Activated CD8-positive, alpha-beta memory T cell treated with anti-CD3 and anti-CD28 coated beads for 4 hours (primary cell): ENCODE measurements around the gene CHP1.
"Not testable (repeated sequence)": the region's sequence is repeated elsewhere in the genome, so short reads cannot be mapped to it uniquely, and the experiment has no call there.

Source experiments
- DNase-seq, 2 donors: peaks; one replicate each; pipeline ENCODE4 v3.0.0-alpha.2; 2020; ENCODE audit warnings: low read depth in 2 of 2

Gene CHP1

DNA sequence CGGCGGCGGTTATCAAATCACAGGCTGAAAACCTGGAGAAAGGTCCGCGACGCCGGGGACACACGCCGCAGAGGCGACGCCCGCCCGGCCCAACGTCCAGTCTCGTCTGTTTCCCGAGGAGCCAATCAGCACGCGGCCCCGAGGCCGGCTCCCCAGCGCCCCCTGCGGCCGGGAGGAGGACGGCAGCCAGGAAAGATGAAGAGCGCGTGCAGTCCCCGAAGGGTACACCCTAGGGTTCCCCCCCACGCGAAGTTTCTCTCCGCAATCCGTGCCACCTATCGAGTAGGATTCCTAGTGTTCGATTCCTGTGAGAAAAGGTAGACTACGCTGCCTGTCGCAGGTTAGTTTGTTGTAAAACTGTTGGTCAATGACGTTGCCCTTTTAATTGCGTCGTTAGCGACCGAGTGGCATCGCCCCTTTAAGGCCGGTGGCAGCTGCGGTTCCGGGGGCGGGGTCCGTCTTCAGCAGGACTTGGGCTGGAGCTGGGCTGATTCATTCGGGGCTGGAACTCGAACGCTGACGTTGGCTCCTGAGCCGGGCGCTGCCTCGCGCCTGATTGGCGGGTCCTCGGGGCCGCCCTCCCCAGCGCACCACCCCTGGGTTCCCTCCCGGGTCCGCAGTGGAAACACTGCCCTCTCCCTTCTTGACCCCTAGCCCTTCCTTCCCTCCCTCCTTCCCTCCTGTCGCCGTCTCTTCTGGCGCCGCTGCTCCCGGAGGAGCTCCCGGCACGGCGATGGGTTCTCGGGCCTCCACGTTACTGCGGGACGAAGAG lies at the start of gene CHP1, which contains the start of gene EXD1:
TSS of gene CHP1 (plus strand) at position 619 of the 772 bp plus-strand sequence. CDS start at position 734, 115 bp downstream.
TSS of gene EXD1 (minus strand) at position 108 of the 772 bp plus-strand sequence. CDS start 4,182 bp downstream, outside the sequence.
- peak; percentile 90 for DNase-seq

GRCh38 chr15:41182266-41182665 lies 48.8 kb upstream of the CHP1 start:
- no peak for DNase-seq

DNA sequence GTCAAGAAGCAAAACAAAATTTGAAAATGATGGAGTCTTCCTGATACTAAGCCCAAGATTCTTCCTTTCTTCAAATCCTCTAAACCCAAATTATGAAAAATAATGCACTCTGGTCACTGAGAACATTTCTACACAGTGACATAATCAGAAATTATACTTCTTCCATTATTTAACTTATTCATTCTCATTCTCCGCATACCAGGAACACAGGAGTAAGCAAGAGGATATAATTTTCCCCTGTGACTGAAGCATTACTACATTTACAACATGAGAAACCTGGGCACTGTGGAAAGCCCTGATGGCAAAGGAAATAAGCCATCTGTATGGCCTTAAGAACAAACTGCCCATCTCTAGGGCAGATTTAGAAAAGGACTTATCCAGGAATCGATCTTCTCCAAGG lies 47.5 kb upstream of the CHP1 start:
- DNase-seq = no peak

DNA sequence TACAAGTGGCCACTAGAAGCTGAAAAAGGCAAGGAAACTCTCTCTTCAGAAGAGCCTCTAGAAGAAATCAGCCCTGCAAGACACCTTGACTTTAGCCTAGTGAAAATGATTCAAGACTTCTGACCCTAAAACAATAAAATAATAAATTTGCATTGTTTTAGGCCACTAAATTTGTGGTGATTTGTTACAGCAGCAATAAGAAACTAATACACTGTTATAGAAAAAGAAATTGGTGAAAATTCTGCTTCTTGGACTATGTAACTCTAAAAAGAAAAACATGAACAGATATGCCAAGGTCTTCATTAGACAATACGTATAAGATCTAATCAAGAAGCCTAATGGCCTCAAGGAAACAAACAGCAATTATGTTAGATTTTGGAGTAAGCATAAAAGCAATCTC lies 36.6 kb upstream of the CHP1 start:
- DNase-seq = no peak

- no peak for DNase-seq
Observed at GRCh38 chr15:41199470-41199869, 31.6 kb upstream of the CHP1 start.

- no peak for DNase-seq
Observed at GRCh38 chr15:41203395-41203794, 27.7 kb upstream of the CHP1 start.

- no peak for DNase-seq
Observed at GRCh38 chr15:41205315-41205714, 25.8 kb upstream of the CHP1 start.

DNA sequence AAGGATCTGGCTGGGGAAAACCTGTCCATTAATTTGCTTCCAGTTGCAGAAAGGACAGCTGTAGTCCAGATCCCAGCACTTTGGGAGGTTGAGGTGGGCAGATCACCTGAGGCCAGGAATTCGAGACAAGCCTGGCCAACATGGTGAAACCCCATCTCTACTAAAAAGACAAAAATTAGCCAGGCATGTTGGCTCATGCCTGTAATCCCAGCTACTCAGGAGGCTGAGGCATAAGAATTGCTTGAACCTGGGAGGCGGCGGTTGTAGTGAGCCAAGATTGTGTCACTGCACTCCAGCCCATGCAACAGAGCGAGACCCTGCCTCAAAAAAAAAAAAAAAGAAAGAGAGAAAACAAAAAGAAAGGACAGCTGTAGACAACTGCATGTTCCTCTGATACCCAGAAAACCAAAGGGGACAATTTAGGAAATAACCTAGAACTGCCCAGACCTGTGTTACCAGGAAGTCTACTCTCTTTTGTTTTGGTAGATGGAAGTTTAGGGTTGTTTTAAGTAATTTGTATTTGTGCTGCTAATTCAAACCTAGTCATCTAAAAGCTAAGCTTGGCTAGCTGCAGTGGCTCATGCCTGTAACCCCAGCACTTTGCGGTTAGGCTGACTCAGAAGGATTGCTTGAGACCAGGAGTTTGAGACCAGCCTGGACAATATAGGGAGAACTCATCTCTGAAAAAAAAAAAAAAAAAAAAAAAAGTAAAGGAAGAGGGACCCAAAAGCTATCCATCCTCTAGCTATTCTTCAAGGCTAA lies 23.2 kb upstream of the CHP1 start:
- DNase-seq = no peak

DNA sequence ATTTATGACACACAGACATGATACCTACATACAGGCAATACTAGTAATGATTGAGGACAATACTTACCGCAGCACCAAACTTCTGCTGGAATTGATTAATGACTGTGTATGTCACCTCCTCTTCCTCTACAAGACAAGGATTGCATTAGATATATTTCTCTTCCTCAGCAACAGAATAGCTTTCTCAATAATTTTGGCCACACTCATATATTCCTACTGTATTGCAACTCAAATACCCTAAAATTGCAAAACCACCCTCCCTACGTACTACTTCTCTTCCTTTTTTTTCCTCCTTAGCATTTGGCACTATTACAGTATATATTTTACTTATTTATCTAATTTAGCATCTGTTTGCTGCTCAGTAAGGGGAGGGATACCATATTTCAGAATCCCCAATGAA lies 15.4 kb upstream of the CHP1 start:
- DNase-seq = no peak

DNA sequence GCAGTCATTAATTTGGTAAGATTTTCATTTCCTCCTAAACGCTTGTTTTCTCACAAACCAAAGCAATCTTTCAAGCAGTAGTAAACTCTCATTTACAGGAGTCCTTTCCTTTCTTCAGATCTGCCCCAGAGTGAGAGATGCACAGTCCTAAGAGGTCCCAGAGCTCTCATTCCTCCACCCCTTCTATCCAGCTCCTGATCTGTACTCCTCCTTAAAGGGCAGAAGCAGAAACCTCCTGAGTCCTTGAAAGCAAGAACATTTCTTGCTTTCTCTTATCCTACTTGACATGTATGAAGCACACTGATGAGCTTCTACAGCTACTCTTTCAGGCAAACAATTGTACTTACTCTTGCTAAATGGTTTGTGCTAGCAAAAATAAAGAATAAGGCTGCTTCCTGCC lies 12.2 kb upstream of the CHP1 start:
- DNase-seq = no peak

- DNase-seq = no peak
Observed at GRCh38 chr15:41219381-41219780, 11.7 kb upstream of the CHP1 start.

- DNase-seq = no peak
Observed at GRCh38 chr15:41230345-41230649, 771 bp upstream of the CHP1 start.

DNA sequence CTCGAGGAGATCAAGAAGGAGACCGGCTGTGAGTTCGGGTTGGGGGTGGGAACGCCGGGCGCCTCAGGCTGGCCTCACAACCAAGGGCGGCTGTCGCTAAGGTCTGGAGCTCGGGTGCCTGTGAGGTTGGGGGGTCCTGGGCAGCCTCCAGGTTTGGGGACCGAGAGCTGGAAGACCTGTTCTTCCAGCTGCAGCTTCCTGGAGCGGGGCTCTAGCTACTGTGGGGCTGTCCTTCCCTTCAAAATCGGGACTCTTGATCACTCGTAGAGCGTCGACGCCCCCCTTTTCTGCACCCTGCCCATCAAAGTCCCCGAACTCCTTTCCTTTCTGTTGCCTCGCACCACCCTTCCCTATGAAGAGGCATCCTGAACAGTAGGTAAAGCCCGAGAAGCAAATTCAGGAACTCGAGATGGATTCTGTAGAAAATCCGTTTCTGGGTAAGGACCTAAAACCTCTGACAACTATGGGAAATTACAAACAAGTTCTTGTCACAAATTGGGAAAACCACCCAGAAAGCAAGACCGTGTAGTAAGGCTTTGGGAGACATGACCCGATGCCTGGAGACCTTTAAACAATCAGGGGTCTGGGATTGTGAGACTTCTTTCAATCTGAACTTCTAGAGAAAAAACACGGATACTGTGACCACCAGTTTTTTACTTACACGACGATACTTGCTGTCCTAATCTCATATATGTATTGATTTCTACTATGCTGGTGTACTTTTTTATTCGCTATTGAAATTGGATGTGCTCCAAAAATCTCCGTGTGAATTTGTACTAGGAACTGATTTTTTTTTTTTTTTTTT lies 556 bp downstream of the CHP1 start:
- no peak for DNase-seq

DNA sequence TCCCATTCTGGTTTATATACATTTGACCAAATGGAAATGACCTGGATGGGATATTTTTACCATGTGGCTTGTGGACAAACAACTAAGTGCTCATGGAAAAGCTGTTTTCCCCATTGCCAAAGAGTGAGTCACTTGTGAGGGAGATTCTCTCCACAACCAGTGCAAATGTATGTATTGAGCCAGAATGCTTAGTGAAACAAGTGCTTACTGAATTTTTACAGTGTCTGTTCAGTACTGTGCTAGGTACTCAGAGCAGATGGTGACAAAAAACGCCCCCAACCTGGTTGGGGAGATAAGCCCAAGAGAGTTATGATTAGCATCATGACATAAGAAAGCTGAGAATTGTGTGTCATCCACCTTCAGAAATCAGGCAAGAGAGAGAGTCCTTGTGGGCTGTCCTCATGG lies 2.3 kb downstream of the CHP1 start:
- DNase-seq = no peak

DNA sequence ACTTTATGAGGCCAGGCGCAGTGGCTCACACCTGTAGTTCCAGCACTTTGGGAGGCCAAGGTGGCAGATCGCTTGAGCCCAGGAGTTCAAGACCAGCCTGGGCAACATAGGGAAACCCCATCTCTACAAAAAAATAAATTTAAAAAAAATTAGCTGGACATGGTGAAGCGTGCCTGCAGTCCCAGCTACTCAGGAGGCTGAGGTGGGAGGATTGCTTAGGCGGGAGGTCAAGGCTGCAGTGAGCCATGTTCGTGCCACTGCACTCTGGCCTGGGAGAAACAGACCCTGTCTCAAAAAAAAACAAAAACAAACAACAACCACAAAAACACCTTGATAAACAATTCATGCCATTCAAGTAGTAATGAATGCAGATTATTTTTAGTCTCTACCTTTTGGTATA lies 4.2 kb downstream of the CHP1 start:
- DNase-seq = not testable (repeated sequence)

DNA sequence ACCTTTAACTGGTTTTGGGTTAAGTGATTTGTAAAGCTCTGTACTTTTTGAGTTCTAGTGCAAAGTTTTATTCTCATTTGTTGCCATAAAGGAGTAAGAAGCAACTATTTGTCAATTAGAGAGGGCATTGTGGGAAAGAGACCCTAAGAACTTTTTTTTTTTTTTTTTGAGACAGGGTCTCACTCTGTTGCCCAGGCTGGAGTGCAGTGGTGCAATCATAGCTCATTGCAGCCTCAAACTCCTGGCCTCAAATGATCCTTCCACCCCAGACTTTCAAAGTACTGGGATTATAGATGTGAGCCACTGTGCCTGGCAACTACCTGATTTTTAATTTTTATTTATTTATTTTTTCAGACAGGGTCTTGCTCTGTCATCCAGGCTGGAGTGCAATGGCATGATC lies 4.9 kb downstream of the CHP1 start:
- DNase-seq = no peak

GRCh38 chr15:41238100-41238499 lies 7.0 kb downstream of the CHP1 start:
- DNase-seq = no peak

- no peak for DNase-seq
Observed at GRCh38 chr15:41241221-41241964, 10.3 kb downstream of the CHP1 start.

GRCh38 chr15:41250745-41251144 lies 19.7 kb downstream of the CHP1 start:
- DNase-seq = not testable (repeated sequence)

DNA sequence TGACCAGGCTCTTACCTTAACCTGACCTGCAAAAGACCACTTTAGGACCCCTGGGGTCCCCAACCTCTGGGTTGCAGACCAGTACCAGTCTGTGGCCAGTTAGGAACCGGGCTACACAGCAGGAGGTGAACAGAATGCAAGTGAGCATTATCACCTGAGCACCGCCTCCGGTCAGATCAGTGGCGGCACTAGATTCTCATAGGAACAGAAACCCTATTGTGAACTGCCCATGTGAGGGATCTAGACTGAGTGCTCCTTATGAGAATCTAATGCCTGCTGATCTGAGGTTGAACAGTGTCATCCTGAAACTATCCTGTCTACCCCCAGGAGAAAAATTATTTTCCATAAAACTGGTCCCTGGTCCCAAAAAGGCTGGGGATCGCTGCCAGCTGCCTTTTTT lies 20.3 kb downstream of the CHP1 start:
- DNase-seq = no peak

DNA sequence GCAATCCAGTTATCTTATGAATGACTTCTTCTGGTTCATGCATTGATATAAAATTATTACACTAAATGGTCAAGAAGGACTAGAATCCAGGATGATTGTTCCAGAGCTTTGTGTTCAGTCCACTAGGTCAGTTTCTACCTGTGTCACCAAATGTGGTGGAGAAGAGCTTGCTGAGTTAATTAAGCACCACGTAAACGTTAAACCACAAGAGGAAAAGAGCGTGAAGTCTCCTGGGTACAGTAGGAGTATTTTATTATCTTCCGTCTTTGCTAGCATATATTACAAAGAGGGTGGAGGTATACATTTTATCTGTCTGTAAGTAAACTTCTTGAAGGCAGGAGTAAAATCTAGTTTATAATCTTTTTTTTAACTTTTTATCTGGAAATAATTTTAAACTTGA lies 23.5 kb downstream of the CHP1 start:
- DNase-seq = no peak

DNA sequence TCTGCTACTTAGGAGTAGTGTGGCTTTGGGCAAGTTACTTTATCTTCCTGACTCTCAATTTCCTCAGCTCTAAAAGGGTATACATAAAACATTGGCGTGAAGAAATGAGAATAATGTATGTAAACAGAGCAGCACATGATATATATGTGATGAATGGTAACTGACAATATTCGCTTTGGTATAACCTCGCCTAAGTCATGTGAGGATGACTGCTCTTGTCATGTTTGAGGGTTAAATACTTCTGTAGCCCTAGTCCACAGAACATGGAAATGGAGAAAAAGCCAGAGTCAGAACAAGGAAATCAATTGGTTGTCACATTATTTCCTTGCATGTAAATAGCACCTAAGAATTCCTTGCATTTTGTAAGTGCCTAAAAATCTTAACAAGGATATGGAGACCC lies 25.0 kb downstream of the CHP1 start:
- no peak for DNase-seq
